Common myeloid progenitor, CD34-positive (primary cell): ENCODE data around the gene PDK4.

ENCODE experiments used
- CTCF ChIA-PET: fragments of 350-600 bp; sonication (Branson Sonifier 250); formaldehyde crosslinking; loops from one replicate; lab custom pipeline; 2021; ENCODE audit warnings: antibody characterized with exemption; lab: Charles Lee
- POLR2A ChIA-PET: fragments of 350-600 bp; sonication (Branson Sonifier 250); formaldehyde crosslinking; loops from one replicate; lab custom pipeline; 2021; ENCODE audit warnings: antibody characterized with exemption; lab: Charles Lee
- DNase-seq, 3 donors: peaks; one replicate each; pipeline versions ENCODE4 v3.0.0 to v3.0.0-alpha.2; 2013
- H3K27ac ChIP-seq, 2 experiments: 1 replicate in 1 of 2; 2 replicates in 1 of 2; pipeline ENCODE4 v1.7.0; 2013; ENCODE audit warnings: inconsistent platforms in 2 of 2, low read length in 2 of 2, mild to moderate bottlenecking in 2 of 2, low read depth in 1 of 2, moderate library complexity in 1 of 2; ENCODE audit not compliant: severe bottlenecking in 2 of 2, insufficient read depth in 1 of 2, poor library complexity in 1 of 2
- H3K27me3 ChIP-seq, 5 experiments: replicated peaks in 2 of 5; 1 replicate in 3 of 5; 2 replicates in 2 of 5; pipeline versions ENCODE4 v1.6.1 to v1.7.0; 2013; ENCODE audit warnings: low read length in 4 of 5, mild to moderate bottlenecking in 2 of 5, moderate library complexity in 2 of 5, inconsistent platforms in 1 of 5; ENCODE audit not compliant: insufficient read depth in 5 of 5, control insufficient read depth in 4 of 5
- H3K36me3 ChIP-seq, 4 experiments: 1 replicate in 2 of 4; 2 replicates in 2 of 4; pipeline versions ENCODE4 v1.6.1 to v1.7.0; 2013; ENCODE audit warnings: low read length in 3 of 4, control low read depth in 1 of 4, mild to moderate bottlenecking in 1 of 4; ENCODE audit not compliant: control insufficient read depth in 4 of 4, insufficient read depth in 4 of 4
- H3K4me1 ChIP-seq, 4 experiments: 1 replicate in 3 of 4; 2 replicates in 1 of 4; pipeline versions ENCODE4 v1.6.1 to v1.7.1; 2013; ENCODE audit warnings: low read length in 3 of 4, mild to moderate bottlenecking in 3 of 4, control low read depth in 1 of 4, inconsistent platforms in 1 of 4, moderate library complexity in 1 of 4; ENCODE audit not compliant: control insufficient read depth in 4 of 4, insufficient read depth in 4 of 4; ENCODE audit errors: control extremely low read depth in 1 of 4
- H3K4me3 ChIP-seq, 7 experiments: 1 replicate in 4 of 7; 2 replicates in 3 of 7; pipeline versions ENCODE4 v1.5.1 to v1.7.0; 2013; ENCODE audit warnings: mild to moderate bottlenecking in 7 of 7, low read length in 6 of 7, moderate library complexity in 6 of 7, inconsistent platforms in 2 of 7, low read depth in 2 of 7, control low read depth in 1 of 7; ENCODE audit not compliant: insufficient read depth in 4 of 7, control insufficient read depth in 1 of 7; ENCODE audit errors: extremely low read depth in 1 of 7
- H3K9me3 ChIP-seq, 5 experiments: 1 replicate in 4 of 5; 2 replicates in 1 of 5; pipeline versions ENCODE4 v1.6.1 to v1.7.1; 2013; ENCODE audit warnings: low read length in 4 of 5, mild to moderate bottlenecking in 2 of 5, inconsistent platforms in 1 of 5, low read depth in 1 of 5, moderate library complexity in 1 of 5; ENCODE audit not compliant: control insufficient read depth in 4 of 5, insufficient read depth in 2 of 5; ENCODE audit errors: control extremely low read depth in 1 of 5
- WGBS: methylation state at CpG from one replicate; pipeline ENCODE4 v1.1.5; 2013; ENCODE audit not compliant: insufficient coverage; 5-methylcytosine and 5-hydroxymethylcytosine counted together

Gene PDK4

GRCh38 chr7:95595746-95596197 lies 544 bp downstream of the PDK4 start:
- CTCF ChIA-PET: no interaction called here
- H3K36me3 ChIP-seq: peaks cover 0 to 6% (median 0%) of the 10 kb centered on the region in 4 experiments
- peaks cover 2 to 19% (median 15%) of the 10 kb centered on the region in 4 experiments for H3K4me1 ChIP-seq
- peaks cover 0 to 2% (median 0%) of the 10 kb centered on the region in 5 experiments for H3K27me3 ChIP-seq
- H3K9me3 ChIP-seq: no peaks in the 10 kb centered on the region
- DNase-seq: no peak
- POLR2A ChIA-PET: no interaction called here
- H3K27ac ChIP-seq: no peak overlapping the region
- 46% methylated on average over 8 of the region's 8 CpGs for WGBS
- H3K4me3 ChIP-seq: peak overlapping the region in 6 of 7 experiments; percentile 53 to 83 (median 77)

GRCh38 chr7:95594185-95594584 lies 2.1 kb downstream of the PDK4 start:
- Histone ChIP-seq H3K36me3 (peaks cover 0 to 8% (median 0%) of the 10 kb centered on the region in 4 experiments), H3K9me3 (no peaks in the 10 kb centered on the region), H3K4me3 (no peak overlapping the region), H3K4me1 (peaks cover 2 to 19% (median 15%) of the 10 kb centered on the region in 4 experiments), H3K27me3 (peaks cover 0 to 2% (median 0%) of the 10 kb centered on the region in 5 experiments), H3K27ac (no peak overlapping the region)
- POLR2A ChIA-PET: no interaction called here
- CTCF ChIA-PET: no interaction called here
- peak in 1 of 3 donors; percentile 4 for DNase-seq

GRCh38 chr7:95593343-95593742 lies 3.0 kb downstream of the PDK4 start:
- Histone ChIP-seq H3K27ac (no peak overlapping the region), H3K4me3 (no peak overlapping the region), H3K9me3 (no peaks in the 10 kb centered on the region), H3K4me1 (peaks cover 2 to 19% (median 15%) of the 10 kb centered on the region in 4 experiments), H3K36me3 (peaks cover 0 to 11% (median 0%) of the 10 kb centered on the region in 4 experiments), H3K27me3 (peaks cover 0 to 2% (median 0%) of the 10 kb centered on the region in 5 experiments)
- DNase-seq: no peak
- WGBS: no CpG with 5 or more reads among the region's 2 CpGs
- ChIA-PET CTCF (interaction anchor here (1.0 to 1.3 kb wide), 2 partner anchors 35 to 48 kb away, joined by 3 read pairs; no protein-coding TSS in a partner anchor), POLR2A (no interaction called here)

GRCh38 chr7:95592570-95592969 lies 3.7 kb downstream of the PDK4 start:
- Histone ChIP-seq H3K27me3 (peaks cover 0 to 2% (median 0%) of the 10 kb centered on the region in 5 experiments), H3K4me3 (no peak overlapping the region), H3K4me1 (peaks cover 2 to 19% (median 15%) of the 10 kb centered on the region in 4 experiments), H3K27ac (no peak overlapping the region), H3K9me3 (no peaks in the 10 kb centered on the region), H3K36me3 (peaks cover 0 to 12% (median 0%) of the 10 kb centered on the region in 4 experiments)
- WGBS: 100% methylated on average over 3 of the region's 5 CpGs
- no peak for DNase-seq
- ChIA-PET CTCF (interaction anchor here (1.0 to 1.3 kb wide), 2 partner anchors 34 to 47 kb away, joined by 3 read pairs; no protein-coding TSS in a partner anchor), POLR2A (no interaction called here)

GRCh38 chr7:95590387-95591248 lies 5.7 kb downstream of the PDK4 start:
- Histone ChIP-seq H3K27me3 (peaks cover 0 to 2% (median 0%) of the 10 kb centered on the region in 5 experiments), H3K9me3 (no peaks in the 10 kb centered on the region), H3K27ac (no peak overlapping the region), H3K4me1 (peaks cover 0 to 2% (median 0%) of the 10 kb centered on the region in 4 experiments), H3K4me3 (no peak overlapping the region), H3K36me3 (peaks cover 0 to 20% (median 0%) of the 10 kb centered on the region in 4 experiments)
- no peak for DNase-seq
- POLR2A ChIA-PET: no interaction called here
- CTCF ChIA-PET: no interaction called here
- 96% methylated on average over 3 of the region's 5 CpGs for WGBS

- H3K27ac ChIP-seq: no peak overlapping the region
- no peaks in the 10 kb centered on the region for H3K27me3 ChIP-seq
- H3K4me1 ChIP-seq: no peaks in the 10 kb centered on the region
- WGBS: no CpG with 5 or more reads among the region's 1 CpG
- DNase-seq: no peak
- ChIA-PET POLR2A (no interaction called here), CTCF (no interaction called here)
- no peaks in the 10 kb centered on the region for H3K9me3 ChIP-seq
- H3K36me3 ChIP-seq: peaks cover 0 to 23% (median 2%) of the 10 kb centered on the region in 4 experiments
- H3K4me3 ChIP-seq: no peak overlapping the region
Observed at GRCh38 chr7:95589766-95590165, 6.5 kb downstream of the PDK4 start.

GRCh38 chr7:95589031-95589430 lies 7.3 kb downstream of the PDK4 start:
- Histone ChIP-seq H3K36me3 (peaks cover 0 to 23% (median 2%) of the 10 kb centered on the region in 4 experiments), H3K27ac (no peak overlapping the region), H3K9me3 (no peaks in the 10 kb centered on the region), H3K27me3 (no peaks in the 10 kb centered on the region), H3K4me1 (no peaks in the 10 kb centered on the region), H3K4me3 (no peak overlapping the region)
- DNase-seq: no peak
- POLR2A ChIA-PET: no interaction called here
- CTCF ChIA-PET: interaction anchor here (0.6 kb wide), 1 partner anchor 11 kb away, joined by 3 read pairs; no protein-coding TSS in a partner anchor
